Measurements from ENCODE around the gene SNAPIN. TPM values are rescaled to one million over a fixed set of nuclear protein-coding genes. Genes with fewer than 3 reads are reported as not detected.

The SNAPIN gene
- total and polyA plus RNA-seq, 5 donors: 42.8 to 75.4 (median 54.9) TPM

DNA sequence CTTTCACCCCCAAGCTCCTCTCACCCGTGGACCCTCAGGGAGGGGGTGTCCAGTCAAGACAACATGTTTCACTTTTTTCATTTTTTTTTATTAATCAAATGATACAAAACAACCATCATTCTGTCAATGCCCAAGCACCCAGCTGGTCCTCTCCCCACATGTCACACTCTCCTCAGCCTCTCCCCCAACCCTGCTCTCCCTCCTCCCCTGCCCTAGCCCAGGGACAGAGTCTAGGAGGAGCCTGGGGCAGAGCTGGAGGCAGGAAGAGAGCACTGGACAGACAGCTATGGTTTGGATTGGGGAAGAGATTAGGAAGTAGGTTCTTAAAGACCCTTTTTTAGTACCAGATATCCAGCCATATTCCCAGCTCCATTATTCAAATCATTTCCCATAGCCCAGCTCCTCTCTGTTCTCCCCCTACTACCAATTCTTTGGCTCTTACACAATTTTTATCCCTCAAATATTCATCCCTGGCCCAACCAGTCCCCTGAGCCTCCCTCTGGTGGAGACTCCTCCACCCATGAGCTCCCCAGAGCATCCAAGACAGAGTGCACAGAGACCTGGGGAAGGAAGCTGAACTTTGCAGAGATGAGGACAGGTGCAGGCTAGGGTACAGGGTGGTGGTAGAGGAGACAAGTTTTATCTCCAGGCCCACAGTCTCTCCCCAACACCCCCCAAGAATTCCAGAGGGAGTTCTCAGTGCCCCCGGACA is 44.2 kb upstream of the SNAPIN start:
- DNase-seq (no peak), ATAC-seq (no peak)
- Histone ChIP-seq H3K27ac (ENCODE audit: low read length) (no peak overlapping the region), H3K4me1 (ENCODE audit: control insufficient read depth, insufficient read depth, low read length) (peaks cover 20% of the 10 kb centered on the region), H3K4me3 (ENCODE audit: low read length) (no peak overlapping the region), H3K9me3 (ENCODE audit: control insufficient read depth, low read length) (no peaks in the 10 kb centered on the region), H3K27me3 (ENCODE audit: control insufficient read depth, insufficient read depth) (no peaks in the 10 kb centered on the region)
- 70% methylated on average over 2 of the region's 2 CpGs for WGBS
- intact Hi-C loops (cut with DNase I): loop anchor here in 1 of 4 donors (5.0 kb wide), 1 partner anchor 42 kb away; no protein-coding TSS in a partner anchor

DNA sequence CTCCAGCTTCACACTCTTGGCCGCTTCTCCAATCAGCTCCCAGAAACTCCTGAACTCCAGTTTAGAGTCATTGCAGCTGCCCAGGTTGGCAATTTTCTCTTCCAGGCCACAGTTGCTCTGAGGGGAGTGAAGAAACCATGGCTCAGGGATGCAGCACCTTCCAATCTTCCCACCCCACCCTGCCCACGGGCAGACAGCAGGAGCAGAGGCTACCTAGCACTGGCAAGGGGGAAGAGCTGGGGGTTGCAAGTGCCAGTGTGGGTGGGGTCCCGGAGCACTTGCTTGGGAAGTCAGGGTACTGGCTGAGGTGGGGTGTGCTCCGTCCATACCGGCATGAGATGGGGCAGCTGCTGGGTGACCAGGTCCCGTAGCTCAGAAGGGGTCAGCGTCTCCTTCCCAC is 43.6 kb upstream of the SNAPIN start:
- Histone ChIP-seq H3K27me3 (ENCODE audit: control insufficient read depth, insufficient read depth) (no peaks in the 10 kb centered on the region), H3K27ac (ENCODE audit: low read length) (no peak overlapping the region), H3K9me3 (ENCODE audit: control insufficient read depth, low read length) (no peaks in the 10 kb centered on the region), H3K4me1 (ENCODE audit: control insufficient read depth, insufficient read depth, low read length) (peaks cover 19% of the 10 kb centered on the region), H3K4me3 (ENCODE audit: low read length) (no peak overlapping the region)
- no peak for ATAC-seq
- 93% methylated on average over 7 of the region's 7 CpGs for WGBS
- no peak for DNase-seq
- intact Hi-C loops (cut with DNase I): loop anchor here in 1 of 4 donors (5.0 kb wide), 1 partner anchor 43 kb away; no protein-coding TSS in a partner anchor

DNA sequence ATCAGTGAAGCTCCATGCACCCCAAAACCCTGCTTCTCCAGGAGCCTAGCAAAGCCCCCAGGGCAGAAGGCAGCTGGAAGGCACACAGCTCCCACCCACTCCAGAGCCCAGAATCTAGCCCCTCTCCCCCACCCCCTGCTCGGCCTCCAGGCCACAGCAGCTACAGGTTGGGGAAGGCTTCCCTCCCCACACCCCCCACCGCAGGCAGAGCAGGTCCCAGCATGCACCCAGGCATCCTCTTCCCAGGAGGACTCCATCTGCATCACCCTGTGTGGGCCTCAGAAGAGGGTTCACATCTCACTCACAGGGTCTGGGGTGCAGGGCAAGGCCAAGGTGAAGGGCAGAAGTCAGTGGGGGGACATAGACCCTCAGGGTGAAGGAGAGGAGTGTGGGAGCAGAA is 43.1 kb upstream of the SNAPIN start:
- no peak for ATAC-seq
- Histone ChIP-seq H3K27ac (ENCODE audit: low read length) (no peak overlapping the region), H3K4me1 (ENCODE audit: control insufficient read depth, insufficient read depth, low read length) (peaks cover 14% of the 10 kb centered on the region), H3K27me3 (ENCODE audit: control insufficient read depth, insufficient read depth) (no peaks in the 10 kb centered on the region), H3K9me3 (ENCODE audit: control insufficient read depth, low read length) (no peaks in the 10 kb centered on the region), H3K4me3 (ENCODE audit: low read length) (no peak overlapping the region)
- intact Hi-C loops (cut with DNase I): no loop called here
- DNase-seq: no peak
- 97% methylated on average over 2 of the region's 2 CpGs for WGBS

DNA sequence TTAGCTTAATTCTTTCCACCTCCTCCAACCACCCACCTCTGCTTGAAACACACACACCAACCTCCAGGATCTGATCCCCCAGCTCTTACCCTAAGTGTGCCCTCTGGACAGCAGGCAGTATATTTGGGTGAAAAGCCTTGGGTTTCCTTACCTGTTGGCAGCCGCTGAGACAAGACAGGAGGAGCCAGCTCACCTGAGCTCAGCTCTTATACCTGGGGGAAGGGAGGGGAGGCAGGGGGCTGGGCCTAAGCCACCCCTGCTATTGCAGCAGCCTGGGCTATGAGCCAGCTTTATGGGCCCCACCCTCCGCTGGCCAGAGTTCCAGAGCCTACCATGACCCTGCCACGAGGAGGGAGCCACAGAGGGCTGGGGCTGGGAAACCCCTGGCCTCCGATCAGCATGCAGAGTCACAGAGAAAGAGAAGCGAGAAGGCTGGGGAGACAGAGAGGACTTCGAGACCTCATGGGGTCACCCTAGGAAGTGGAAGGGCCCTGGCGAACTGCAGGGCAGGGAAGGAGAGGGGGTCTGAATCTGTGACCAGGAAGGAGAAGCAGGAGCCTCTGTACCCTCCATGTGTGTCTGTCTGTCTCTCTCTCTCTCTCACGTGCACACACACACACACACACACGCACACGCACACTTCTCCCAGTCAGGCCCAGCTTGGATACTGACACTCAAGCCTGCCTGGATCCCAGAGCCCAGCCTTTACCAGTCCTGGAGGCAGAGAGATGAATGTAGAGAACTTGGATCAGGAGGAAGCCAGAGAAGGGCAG is 42.2 kb upstream of the SNAPIN start, which contains the start of gene S100A14:
S100A14 (minus strand) TSS at position 182 of the 773 bp plus-strand sequence. CDS start 467 bp downstream, outside the sequence.
- peak; percentile 38 to 47 for ATAC-seq
- Histone ChIP-seq H3K4me3 (ENCODE audit: low read length) (no peak within 1 kb of the TSS), H3K27ac (ENCODE audit: low read length) (peak within 1 kb of the TSS; percentile 55), H3K9me3 (ENCODE audit: control insufficient read depth, low read length) (no peaks in the 10 kb centered on the region), H3K27me3 (ENCODE audit: control insufficient read depth, insufficient read depth) (no peaks in the 10 kb centered on the region), H3K4me1 (ENCODE audit: control insufficient read depth, insufficient read depth, low read length) (peaks cover 11% of the 10 kb centered on the region)
- intact Hi-C loops (cut with DNase I): no loop called here
- 57% methylated on average over 10 of the region's 10 CpGs for WGBS
- DNase-seq: peak; percentile 54 to 80 (median 79)

DNA sequence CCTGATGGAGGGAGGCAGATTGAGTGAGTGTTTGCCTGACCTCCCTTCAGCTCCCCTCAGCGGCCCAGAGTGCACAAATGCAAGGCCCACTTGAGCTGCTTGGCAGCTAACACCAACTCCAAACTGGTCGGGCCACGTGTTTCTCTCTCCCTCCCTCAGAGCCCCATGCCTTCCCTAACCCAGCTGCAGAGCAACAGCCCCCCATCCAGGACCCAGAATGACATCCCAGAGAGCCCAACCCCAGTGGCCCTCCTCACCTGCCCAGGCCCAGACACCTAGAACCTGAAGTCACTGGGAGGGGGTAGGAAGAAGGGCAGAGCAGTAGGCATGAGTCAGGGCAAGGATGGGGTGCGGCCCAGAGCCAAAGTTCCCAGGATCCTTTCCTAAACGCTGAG is 41.6 kb upstream of the SNAPIN start:
- intact Hi-C loops (cut with DNase I): no loop called here
- peak in 1 of 3 donors; percentile 62 for DNase-seq

DNA sequence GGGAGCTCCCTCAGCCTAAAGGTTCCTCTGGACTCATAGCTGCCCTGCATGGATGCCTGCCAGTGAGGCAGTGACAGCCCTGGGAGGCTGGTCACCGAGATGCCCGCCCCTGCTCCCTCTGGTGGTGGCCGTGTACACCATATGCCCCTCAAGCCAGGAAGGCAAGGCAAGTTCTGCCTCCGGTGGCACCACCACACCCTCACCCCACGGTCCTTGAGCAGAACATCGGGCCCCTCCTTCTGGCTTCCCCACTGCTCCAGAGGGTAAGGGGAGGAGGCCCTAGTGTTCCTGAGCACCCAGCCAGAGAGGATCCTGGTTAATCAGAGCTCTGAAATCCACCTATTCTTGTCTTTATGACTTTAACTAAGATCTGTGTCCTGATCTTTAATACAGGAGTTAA is 40.8 kb upstream of the SNAPIN start:
- no peaks in the 10 kb centered on the region for H3K27me3 ChIP-seq (ENCODE audit: control insufficient read depth, insufficient read depth)
- ATAC-seq: peak in 1 of 2 donors; percentile 66
- no peak overlapping the region for H3K4me3 ChIP-seq (ENCODE audit: low read length)
- H3K27ac ChIP-seq (ENCODE audit: low read length): no peak overlapping the region
- intact Hi-C loops (cut with DNase I): no loop called here
- H3K9me3 ChIP-seq (ENCODE audit: control insufficient read depth, low read length): no peaks in the 10 kb centered on the region
- DNase-seq: peak in 2 of 3 donors; percentile 88 to 92
- 49% methylated on average over 6 of the region's 6 CpGs for whole genome bisulfite sequencing
- H3K4me1 ChIP-seq (ENCODE audit: control insufficient read depth, insufficient read depth, low read length): peaks cover 11% of the 10 kb centered on the region

More for the DNA sequence above, 41.6 kb upstream of the SNAPIN start:
- Histone ChIP-seq H3K27me3 (ENCODE audit: control insufficient read depth, insufficient read depth) (no peaks in the 10 kb centered on the region), H3K4me3 (ENCODE audit: low read length) (no peak overlapping the region), H3K9me3 (ENCODE audit: control insufficient read depth, low read length) (no peaks in the 10 kb centered on the region), H3K4me1 (ENCODE audit: control insufficient read depth, insufficient read depth, low read length) (peaks cover 11% of the 10 kb centered on the region), H3K27ac (ENCODE audit: low read length) (peak overlapping the region; percentile 55)
- 68% methylated on average over 5 of the region's 5 CpGs for WGBS
- peak; percentile 10 to 20 for ATAC-seq

DNA sequence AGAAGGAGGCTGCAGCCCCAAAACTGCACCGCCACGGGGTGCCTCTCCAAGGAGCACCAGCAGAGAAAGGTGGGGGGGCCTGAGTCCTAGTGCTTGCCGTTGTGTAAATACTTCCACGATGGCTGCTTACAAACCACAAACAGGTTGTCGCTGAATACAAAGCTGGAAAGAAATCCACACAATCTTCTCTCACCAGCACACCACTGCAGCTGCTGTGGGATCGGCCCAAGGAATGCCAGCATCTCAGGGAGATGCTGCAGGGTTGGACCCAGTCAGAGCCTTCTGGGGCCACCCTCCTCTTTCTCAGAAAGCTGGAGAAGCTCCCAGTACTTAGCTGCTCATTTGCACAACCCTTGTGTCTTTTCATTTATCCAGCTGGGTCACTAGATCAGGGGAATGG is 39.3 kb upstream of the SNAPIN start:
- WGBS: 98% methylated on average over 6 of the region's 6 CpGs
- intact Hi-C loops (cut with DNase I): no loop called here
- Histone ChIP-seq H3K9me3 (ENCODE audit: control insufficient read depth, low read length) (no peaks in the 10 kb centered on the region), H3K27ac (ENCODE audit: low read length) (no peak overlapping the region), H3K27me3 (ENCODE audit: control insufficient read depth, insufficient read depth) (no peaks in the 10 kb centered on the region), H3K4me1 (ENCODE audit: control insufficient read depth, insufficient read depth, low read length) (peaks cover 13% of the 10 kb centered on the region), H3K4me3 (ENCODE audit: low read length) (no peak overlapping the region)
- DNase-seq: no peak
- no peak for ATAC-seq

DNA sequence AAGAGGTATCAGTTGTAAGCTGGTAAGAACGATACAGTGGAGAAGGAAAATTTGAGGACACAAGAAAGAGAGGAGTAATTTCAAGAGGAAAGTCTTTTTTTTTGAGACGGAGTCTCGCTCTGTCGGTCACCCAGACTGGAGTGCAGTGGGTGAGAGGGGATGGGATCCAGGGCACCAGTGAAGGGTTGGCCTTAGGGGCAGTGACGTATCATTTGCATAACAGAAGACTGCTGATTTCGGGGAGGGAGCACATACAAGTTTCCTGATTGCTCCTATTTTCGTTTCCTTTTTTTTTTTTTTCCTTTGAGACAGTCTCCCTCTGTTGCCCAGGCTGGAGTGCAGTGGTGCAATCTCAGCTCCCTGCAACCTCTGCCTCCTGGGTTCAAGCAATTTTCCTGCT is 35.4 kb upstream of the SNAPIN start:
- 64% methylated on average over 7 of the region's 7 CpGs for WGBS
- no peaks in the 10 kb centered on the region for H3K9me3 ChIP-seq (ENCODE audit: control insufficient read depth, low read length)
- no peak overlapping the region for H3K4me3 ChIP-seq (ENCODE audit: low read length)
- ATAC-seq (no peak), DNase-seq (peak in 1 of 3 donors; percentile 40)
- H3K27ac ChIP-seq (ENCODE audit: low read length): no peak overlapping the region
- peaks cover 15% of the 10 kb centered on the region for H3K4me1 ChIP-seq (ENCODE audit: control insufficient read depth, insufficient read depth, low read length)
- H3K27me3 ChIP-seq (ENCODE audit: control insufficient read depth, insufficient read depth): no peaks in the 10 kb centered on the region
- intact Hi-C loops (cut with DNase I): loop anchor here in 2 of 4 donors (10.0 kb wide), 1 partner anchor 48 kb away; no protein-coding TSS in a partner anchor

DNA sequence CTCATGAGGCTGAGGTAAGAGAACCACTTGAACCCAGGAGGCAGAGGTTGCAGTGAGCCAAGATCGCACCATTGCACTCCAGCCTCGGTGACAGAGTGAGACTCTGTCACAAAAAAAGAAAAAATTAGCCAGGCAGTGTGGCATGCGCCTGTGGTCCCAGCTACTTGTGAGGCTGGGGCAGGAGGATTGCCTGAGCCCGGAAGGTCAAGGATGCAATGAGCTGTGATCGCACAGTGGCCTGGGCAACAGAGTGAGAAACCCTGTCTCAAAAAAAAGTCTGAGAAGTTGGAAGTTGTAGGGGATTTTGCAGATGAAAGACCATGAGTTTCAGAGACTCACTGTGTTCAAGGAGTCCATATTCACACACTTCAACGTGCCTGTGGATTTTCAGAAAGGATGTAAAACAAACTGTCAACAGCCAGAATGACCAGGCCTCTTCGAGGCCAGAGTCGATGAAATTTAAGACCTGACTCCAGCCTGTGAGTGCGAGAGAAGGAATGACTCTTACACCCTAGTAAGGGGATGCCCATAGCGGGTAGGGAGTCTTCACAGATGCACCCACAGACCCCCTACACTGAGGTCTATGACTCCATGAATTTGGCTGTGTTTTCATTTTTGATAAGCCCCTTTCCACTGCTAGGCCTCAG is 33.4 kb upstream of the SNAPIN start:
- H3K4me1 ChIP-seq (ENCODE audit: control insufficient read depth, insufficient read depth, low read length): peaks cover 20% of the 10 kb centered on the region
- H3K27me3 ChIP-seq (ENCODE audit: control insufficient read depth, insufficient read depth): no peaks in the 10 kb centered on the region
- DNase-seq (peak in 1 of 3 donors; percentile 22), ATAC-seq (no peak)
- no peak overlapping the region for H3K27ac ChIP-seq (ENCODE audit: low read length)
- H3K9me3 ChIP-seq (ENCODE audit: control insufficient read depth, low read length): no peaks in the 10 kb centered on the region
- intact Hi-C loops (cut with DNase I): loop anchor here in 2 of 4 donors (10.0 kb wide), 1 partner anchor 50 kb away; no protein-coding TSS in a partner anchor
- no peak overlapping the region for H3K4me3 ChIP-seq (ENCODE audit: low read length)
- 82% methylated on average over 10 of the region's 10 CpGs for WGBS

DNA sequence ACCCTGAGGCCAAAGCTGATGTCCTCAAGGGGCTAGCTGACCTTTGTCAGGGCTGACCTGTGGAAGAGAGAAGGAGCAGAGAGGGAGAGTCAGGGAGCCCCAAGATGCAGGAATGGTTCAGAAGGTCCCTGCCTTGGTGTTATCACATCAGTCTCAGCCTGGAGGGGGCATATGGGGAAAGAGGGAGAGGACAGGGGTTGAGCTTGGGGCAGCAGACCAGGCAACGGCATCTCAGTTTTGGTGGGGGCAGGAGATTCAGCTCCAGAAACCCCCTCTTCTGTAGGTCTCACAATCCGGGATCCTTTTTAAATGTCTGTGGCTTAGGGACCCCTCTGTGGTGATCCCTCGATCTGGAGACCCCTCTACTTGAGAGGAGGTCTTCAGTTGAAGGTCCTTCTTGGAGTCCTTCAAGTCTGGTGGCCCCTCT is 32.0 kb upstream of the SNAPIN start:
- no peak for ATAC-seq
- intact Hi-C loops (cut with DNase I): loop anchor here in 2 of 4 donors (10.0 kb wide), 1 partner anchor 52 kb away; no protein-coding TSS in a partner anchor

More for the DNA sequence above, 32.0 kb upstream of the SNAPIN start:
- H3K4me1 ChIP-seq (ENCODE audit: control insufficient read depth, insufficient read depth, low read length): peaks cover 20% of the 10 kb centered on the region
- DNase-seq: peak in 1 of 3 donors; percentile 32
- peak overlapping the region; percentile 40 for H3K4me3 ChIP-seq (ENCODE audit: low read length)
- no peaks in the 10 kb centered on the region for H3K27me3 ChIP-seq (ENCODE audit: control insufficient read depth, insufficient read depth)
- H3K27ac ChIP-seq (ENCODE audit: low read length): peak overlapping the region; percentile 92
- H3K9me3 ChIP-seq (ENCODE audit: control insufficient read depth, low read length): no peaks in the 10 kb centered on the region
- 44% methylated on average over 3 of the region's 3 CpGs for WGBS

Measured in right cardiac atrium (tissue), 5 donors.